SKM-1 treated with dmso at 0.1 percent for 144 hours (cell line): Measurements from ENCODE around the gene CRADD.
"Not testable (repeated sequence)": the region's sequence is repeated elsewhere in the genome, so short reads cannot be mapped to it uniquely, and the experiment has no call there.

Source experiments
- DNase-seq: peaks from one replicate; lab custom pipeline; 2025; ENCODE audit not compliant: unreplicated experiment; lab: John Stamatoyannopoulos, UW

CRADD gene

DNA sequence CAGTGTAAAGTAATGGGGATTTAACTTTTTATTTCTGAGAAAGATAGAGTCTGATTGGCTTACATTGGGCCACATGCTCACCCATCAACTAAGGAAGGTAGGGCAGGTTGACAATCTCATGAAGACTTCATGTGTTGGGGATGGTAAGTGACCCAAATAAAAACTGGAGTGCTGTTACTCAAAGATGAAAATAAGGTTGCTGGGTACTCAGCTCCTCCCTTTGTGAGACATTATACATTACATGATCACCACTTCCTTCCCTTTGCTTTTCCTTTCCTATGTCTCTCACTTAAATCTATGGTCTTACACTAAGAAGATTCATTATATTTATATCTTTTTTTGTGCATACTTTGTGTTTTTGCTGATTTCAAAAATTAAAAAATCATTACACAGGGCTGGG, 247.2 kb downstream of the CRADD start:
- no peak for DNase-seq

- DNase-seq, result no peak
These were observed 248.5 kb downstream of the CRADD start for GRCh38 chr12:93925585-93926205.

DNA sequence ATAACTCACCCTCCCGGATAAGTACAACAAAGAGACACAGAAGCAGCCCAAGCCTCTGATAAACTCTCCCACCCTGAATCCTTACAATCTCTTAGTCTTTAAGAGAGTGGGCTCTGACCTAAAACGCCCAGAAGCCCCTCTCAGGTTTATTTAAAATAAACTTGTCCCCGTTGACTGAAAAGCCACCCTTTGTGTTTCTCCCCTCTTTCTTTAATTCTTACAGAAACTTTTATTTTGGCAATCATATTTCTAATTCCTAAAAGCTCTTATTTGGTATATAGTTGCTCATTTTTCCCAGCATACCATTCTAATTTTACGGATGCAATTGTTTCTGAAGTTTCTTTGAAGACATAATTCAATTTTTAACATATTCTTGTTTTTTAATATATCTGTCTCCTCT, 249.1 kb downstream of the CRADD start:
- no peak for DNase-seq

- DNase-seq, result not testable (repeated sequence)
These were observed 251.9 kb downstream of the CRADD start for GRCh38 chr12:93929081-93929480.

GRCh38 chr12:93937812-93938211, 260.6 kb downstream of the CRADD start:
- no peak for DNase-seq

DNA sequence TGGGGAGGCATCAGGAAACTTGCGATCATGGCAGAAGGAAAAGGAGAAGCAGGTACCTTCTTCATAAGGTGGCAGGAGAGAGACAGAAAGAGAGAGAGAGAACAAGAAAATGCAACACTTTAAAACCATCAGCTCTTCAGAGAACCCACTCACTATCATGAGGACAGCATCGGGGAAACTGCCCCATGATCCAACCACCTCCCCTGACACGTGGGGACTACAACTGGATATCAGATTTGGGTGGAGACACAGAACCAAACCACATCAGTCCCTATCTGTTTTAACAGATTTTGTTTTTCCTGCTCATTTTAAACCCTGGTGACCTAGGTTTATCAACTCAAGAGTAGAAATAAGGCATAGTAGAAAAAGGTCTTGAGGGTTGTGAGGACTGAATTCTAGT, 261.1 kb downstream of the CRADD start:
- DNase-seq, result no peak

DNA sequence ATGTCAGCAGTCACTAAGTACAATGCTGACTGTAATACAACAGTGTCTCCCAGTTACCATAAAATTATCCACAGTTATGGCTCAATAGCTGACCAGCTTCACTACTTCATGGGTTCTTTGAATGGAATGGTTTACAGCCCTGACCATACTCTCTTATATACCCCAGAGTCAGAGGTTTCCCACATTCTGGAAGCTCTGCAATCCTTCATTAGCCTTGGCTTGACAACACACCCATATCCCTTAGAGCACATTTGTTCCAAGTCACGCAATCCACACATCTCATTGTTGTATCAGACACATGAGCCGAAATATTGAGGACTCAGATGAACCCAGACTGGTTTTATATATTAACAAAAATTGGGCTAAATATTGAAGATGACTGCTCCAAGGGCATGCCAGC, 261.8 kb downstream of the CRADD start:
- DNase-seq, result no peak

DNA sequence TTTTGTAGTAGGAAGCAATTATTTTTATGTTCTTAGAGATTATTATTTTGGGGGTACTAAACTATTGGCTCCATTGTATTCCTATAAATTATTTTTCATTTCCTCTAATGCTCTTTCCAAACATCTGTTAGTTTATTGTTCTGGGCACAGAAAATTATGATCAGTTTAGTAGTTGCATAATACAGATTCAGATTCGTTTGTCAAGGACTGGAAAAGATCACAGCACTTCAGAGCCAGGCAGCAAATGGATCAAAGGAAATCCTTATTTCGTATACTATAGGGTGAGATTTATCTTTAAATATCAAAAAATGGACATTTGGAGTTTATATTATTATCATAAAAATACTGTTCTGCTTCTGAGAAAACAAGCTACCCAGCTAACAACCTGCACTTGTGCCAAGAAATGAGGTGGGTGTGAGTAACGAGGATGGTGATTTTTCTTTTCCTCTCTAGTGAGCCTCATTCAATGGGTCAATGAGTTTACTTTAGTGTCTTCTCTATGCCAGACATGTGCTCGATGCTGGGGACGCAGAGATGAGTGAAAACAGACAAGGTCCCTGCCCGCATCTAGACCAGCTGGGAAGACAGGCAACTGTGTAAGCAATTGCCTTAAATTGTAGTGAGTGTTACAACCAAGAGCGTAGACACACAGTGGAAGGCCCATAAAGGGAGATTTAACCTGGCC, 262.6 kb downstream of the CRADD start:
- DNase-seq, result no peak

GRCh38 chr12:93943780-93944179, 266.6 kb downstream of the CRADD start:
- DNase-seq, result no peak

- DNase-seq, result no peak
These were observed 267.0 kb downstream of the CRADD start for GRCh38 chr12:93944201-93944600.
